HepG2 (cell line): ENCODE results near the gene CDRT4. TPM values are rescaled to one million over a fixed set of nuclear protein-coding genes. Genes with fewer than 3 reads are reported as not detected.

Source experiments
- ATAC-seq: fragments of 200-7000 bp; cut with Tn5 transposase; 3 replicates; pipeline ENCODE4 v1.9.1; 2020; ENCODE audit warnings: mild to moderate bottlenecking, moderate library complexity
- BruUV-seq: library from RNA; stranded (reverse); fragments of 400-500 nt; replicated peaks from 2 replicates; lab custom pipeline; 2021; lab: Mats Ljungman, UMichigan
- CTCF ChIA-PET: fragments of 300-600 bp; formaldehyde crosslinking; extraction: SDS; loops from one replicate; lab custom pipeline; 2021; ENCODE audit warnings: low total read pairs, inconsistent platforms, low intra/inter-chr PET ratio; lab: Yijun Ruan, JAX
- POLR2A ChIA-PET: fragments of 350-600 bp; sonication (Branson Sonifier 250); formaldehyde crosslinking; loops from one replicate; lab custom pipeline; 2020; ENCODE audit warnings: antibody characterized with exemption, inconsistent platforms; lab: Yijun Ruan, JAX
- DNase-seq: peaks from one replicate; pipeline ENCODE4 v3.0.0-alpha.2; 2015; ENCODE audit warnings: low spot score
- FAIRE-seq: peaks from 3 replicates; lab custom pipeline; 2011; peaks lifted over from hg19 to GRCh38; lab: Jason Lieb, UNC
- H2AFZ ChIP-seq: one replicate; pipeline ENCODE4 v1.6.1; 2011; ENCODE audit warnings: low read length, inconsistent platforms
- H3K27ac ChIP-seq: fragments of 300-600 bp; 3 replicates; pipeline ENCODE4 v1.8.0; 2011; ENCODE audit warnings: mixed run types, mild to moderate bottlenecking, mixed read lengths, low read length, inconsistent platforms; ENCODE audit not compliant: insufficient read depth; ENCODE audit errors: extremely low read length
- H3K27me3 ChIP-seq, 2 experiments: fragments of 200-600 bp in 1 of 2; 2 replicates in 1 of 2; 3 replicates in 1 of 2; pipeline versions ENCODE4 v1.6.0 to v1.8.0; 2011; ENCODE audit warnings: low read length in 2 of 2, mild to moderate bottlenecking in 2 of 2, moderate library complexity in 2 of 2, inconsistent platforms in 1 of 2; ENCODE audit not compliant: insufficient read depth in 2 of 2, control insufficient read depth in 1 of 2
- H3K36me3 ChIP-seq, 2 experiments: fragments of 200-600 bp in 1 of 2; replicated peaks in 1 of 2; 2 replicates in 1 of 2; 3 replicates in 1 of 2; pipeline versions ENCODE4 v1.5.1 to v1.8.0; 2011; ENCODE audit warnings: low read length in 2 of 2, inconsistent platforms in 1 of 2; ENCODE audit not compliant: insufficient read depth in 2 of 2, control insufficient read depth in 1 of 2
- H3K4me1 ChIP-seq: 2 replicates; pipeline ENCODE4 v1.5.1; 2012; ENCODE audit warnings: low read length, inconsistent platforms; ENCODE audit not compliant: insufficient read depth
- H3K4me2 ChIP-seq: 2 replicates; pipeline ENCODE4 v1.6.0; 2011; ENCODE audit warnings: low read depth, low read length, inconsistent platforms
- H3K4me3 ChIP-seq, 3 experiments: fragments of 200-600 bp in 1 of 3; sonication (generic), shearing (Covaris generic) in 1 of 3; replicated peaks in 1 of 3; 2 replicates each; pipeline ENCODE4 v1.5.1; 2011 to 2016; ENCODE audit warnings: low read length in 3 of 3, inconsistent platforms in 2 of 3, low read depth in 2 of 3, mild to moderate bottlenecking in 2 of 3, control low read depth in 1 of 3, mixed read lengths in 1 of 3; ENCODE audit not compliant: insufficient read depth in 1 of 3
- H3K79me2 ChIP-seq: one replicate; pipeline ENCODE4 v1.6.1; 2011; ENCODE audit warnings: low read length, inconsistent platforms; ENCODE audit not compliant: insufficient read depth
- H3K9ac ChIP-seq: 2 replicates; pipeline ENCODE4 v1.6.0; 2011; ENCODE audit warnings: mild to moderate bottlenecking, low read depth, low read length, inconsistent platforms; ENCODE audit not compliant: insufficient read depth
- H3K9me3 ChIP-seq: 2 replicates; pipeline ENCODE4 v1.5.1; 2012; ENCODE audit warnings: mild to moderate bottlenecking, low read length
- H4K20me1 ChIP-seq: 2 replicates; pipeline ENCODE4 v1.6.0; 2011; ENCODE audit warnings: inconsistent platforms, mild to moderate bottlenecking, low read length, moderate library complexity; ENCODE audit not compliant: insufficient read depth
- ASH2L ChIP-seq: fragments of 300-600, 200-600 bp; sonication (generic); IDR thresholded peaks from 2 replicates; pipeline ENCODE4 v1.7.0; 2017; ENCODE audit warnings: low read depth, mild to moderate bottlenecking, moderate library complexity, mixed read lengths, low read length; ENCODE audit not compliant: insufficient read length
- GZF1 ChIP-seq: sonication (generic); formaldehyde crosslinking; IDR thresholded peaks from 2 replicates; pipeline ENCODE4 v1.5.1; 2020; ENCODE audit warnings: mild to moderate bottlenecking, missing genetic modification reagents
- HES4 ChIP-seq: sonication (generic); formaldehyde crosslinking; IDR thresholded peaks from 2 replicates; pipeline ENCODE4 v1.9.0; 2021; ENCODE audit warnings: mild to moderate bottlenecking, missing genetic modification reagents, borderline replicate concordance
- HOXD1 ChIP-seq: sonication (generic); formaldehyde crosslinking; IDR thresholded peaks from 2 replicates; pipeline ENCODE4 v1.5.0; 2020; ENCODE audit warnings: missing genetic modification reagents
- IKZF4 ChIP-seq: sonication (generic); formaldehyde crosslinking; IDR thresholded peaks from 2 replicates; pipeline ENCODE4 v1.5.1; 2020; ENCODE audit warnings: borderline replicate concordance, mild to moderate bottlenecking, low read depth, missing genetic modification reagents; ENCODE audit errors: not compliant biosample characterization
- MIER2 ChIP-seq: IDR thresholded peaks from 2 replicates; pipeline ENCODE4 v1.6.1; 2016; ENCODE audit warnings: missing biosample characterization, missing genetic modification reagents
- NCOA2 ChIP-seq: sonication (generic); formaldehyde crosslinking; IDR thresholded peaks from 2 replicates; pipeline ENCODE4 v1.8.0; 2022; ENCODE audit warnings: inconsistent platforms
- NFIC ChIP-seq: IDR thresholded peaks from 2 replicates; pipeline ENCODE4 v1.6.1; 2012; ENCODE audit warnings: mild to moderate bottlenecking, low read length, inconsistent platforms
- SAFB2 ChIP-seq: sonication (generic); formaldehyde crosslinking; IDR thresholded peaks from 2 replicates; pipeline ENCODE4 v1.5.1; 2020; ENCODE audit warnings: missing genetic modification reagents, low read depth, mild to moderate bottlenecking, borderline replicate concordance
- SRY ChIP-seq: sonication (generic); formaldehyde crosslinking; IDR thresholded peaks from 2 replicates; pipeline ENCODE4 v1.8.0; 2022; ENCODE audit warnings: mild to moderate bottlenecking, missing genetic modification reagents
- TARDBP ChIP-seq: sonication (generic); formaldehyde crosslinking; IDR thresholded peaks from 2 replicates; pipeline ENCODE4 v1.8.0; 2022; ENCODE audit warnings: mild to moderate bottlenecking, missing genetic modification reagents
- TBL1XR1 ChIP-seq: fragments of 150-350 bp; IDR thresholded peaks from 2 replicates; pipeline ENCODE4 v1.6.1; 2014; ENCODE audit warnings: borderline replicate concordance, low read length; ENCODE audit not compliant: partially characterized antibody
- THAP11 ChIP-seq: IDR thresholded peaks from 2 replicates; pipeline ENCODE4 v1.6.1; 2016; ENCODE audit warnings: missing biosample characterization, missing genetic modification reagents
- ZNF24 ChIP-seq: fragments of 450-650 bp; IDR thresholded peaks from 2 replicates; pipeline ENCODE4 v1.6.1; 2017; ENCODE audit warnings: antibody characterized with exemption, mild to moderate bottlenecking
- ZNF253 ChIP-seq: sonication (generic); formaldehyde crosslinking; IDR thresholded peaks from 2 replicates; pipeline ENCODE4 v1.8.0; 2022; ENCODE audit warnings: mild to moderate bottlenecking, missing genetic modification reagents, borderline replicate concordance
- ZNF563 ChIP-seq: sonication (generic); formaldehyde crosslinking; IDR thresholded peaks from 2 replicates; pipeline ENCODE4 v1.8.0; 2022; ENCODE audit warnings: mild to moderate bottlenecking, moderate library complexity, missing genetic modification reagents
- ZNF790 ChIP-seq: sonication (generic); formaldehyde crosslinking; IDR thresholded peaks from 2 replicates; pipeline ENCODE4 v1.8.0; 2022; ENCODE audit warnings: missing genetic modification reagents, mild to moderate bottlenecking, borderline replicate concordance
- ZNF816 ChIP-seq: sonication (generic); formaldehyde crosslinking; IDR thresholded peaks from 2 replicates; pipeline ENCODE4 v1.8.0; 2022; ENCODE audit warnings: missing genetic modification reagents, mild to moderate bottlenecking, borderline replicate concordance
- ZUFSP ChIP-seq: sonication (generic); formaldehyde crosslinking; IDR thresholded peaks from 2 replicates; pipeline ENCODE4 v1.9.0; 2021; ENCODE audit warnings: missing genetic modification reagents, mild to moderate bottlenecking, borderline replicate concordance
- WGBS: methylation state at CpG from one replicate; pipeline ENCODE4 v1.1.6; 2017; ENCODE audit warnings: low lambda C conversion rate; 5-methylcytosine and 5-hydroxymethylcytosine counted together
- in situ Hi-C: cut with HindIII; loops from 2 replicates; pipeline ENCODE4 v1.10.0; 2017; ENCODE audit warnings: low pct_unique_long_range_greater_than_20kb; ENCODE audit not compliant: extremely low pct_ligation_motif_present
- intact Hi-C: fragments of 100-400 bp; cut with micrococcal nuclease; formaldehyde crosslinking; loops from one replicate; pipeline ENCODE4 v1.10.0; 2022; ENCODE audit not compliant: unreplicated experiment
- polyA plus RNA-seq, 8 experiments: library from polyadenylated mRNA; depleted of rRNA in 3 of 8; stranded (reverse) in 7 of 8; unstranded in 1 of 8; fragments of >200 nt; fragmentation: Illumina TruSeq in 4 of 8; extraction: Trizol in 4 of 8; gene quantifications; 2 replicates each; pipeline versions ENCODE4 v1.2.1 to v1.2.3, GENCODE V29; 2011 to 2016; ENCODE audit warnings: low read depth in 4 of 8, missing spikeins in 1 of 8, mixed read lengths in 1 of 8; ENCODE audit not compliant: insufficient read depth in 1 of 8
- total RNA-seq, 5 experiments: library from RNA; depleted of rRNA; stranded (reverse); fragments of >200 nt; fragmentation: Illumina TruSeq; extraction: Trizol; gene quantifications; 2 replicates each; pipeline ENCODE4 v1.2.3, GENCODE V29; 2016; ENCODE audit warnings: low read depth in 1 of 5

The CDRT4 gene
- total and polyA plus RNA-seq, 2 of the 13 experiments (the other 11 are each of a cell fraction or from before 2014, with no cell fraction given) = 5.8 to 12.1 TPM

GRCh38 chr17:15456496-15456895 is 10.9 kb downstream of the CDRT4 start:
- Histone ChIP-seq H3K27me3 (no peaks in the 10 kb centered on the region), H3K4me1 (peaks cover 20% of the 10 kb centered on the region), H3K4me2 (no peak overlapping the region), H3K27ac (no peak overlapping the region), H3K36me3 (peaks cover 22 to 38% of the 10 kb centered on the region in 2 experiments)
- WGBS = 100% methylated on average over 5 of the region's 6 CpGs
- BruUV-seq = no TSS peak
- TF ChIP-seq ZNF563 (CRISPR knock-in tag) = no peak
- no peak for TF ChIP-seq ZNF790
- no peak for TF ChIP-seq HES4 (CRISPR knock-in tag)
- no peak for TF ChIP-seq SRY (CRISPR knock-in tag)
- TF ChIP-seq ZNF816 (CRISPR knock-in tag) = no peak
- no peak for TF ChIP-seq ZNF253 (CRISPR knock-in tag)
- TF ChIP-seq TARDBP (CRISPR knock-in tag) = no peak
- no peak for TF ChIP-seq NFIC
- no peak for TF ChIP-seq ASH2L
- TF ChIP-seq TBL1XR1 = no peak
- TF ChIP-seq IKZF4 (CRISPR knock-in tag) = no peak
- no peak for TF ChIP-seq GZF1 (CRISPR knock-in tag)
- no peak for TF ChIP-seq THAP11 (CRISPR knock-in tag)
- TF ChIP-seq ZUFSP = no peak
- TF ChIP-seq HOXD1 = no peak
- no peak for TF ChIP-seq SAFB2 (CRISPR knock-in tag)
- TF ChIP-seq ZNF24 = no peak
- TF ChIP-seq NCOA2 (CRISPR knock-in tag) = no peak
- TF ChIP-seq MIER2 (CRISPR knock-in tag) = no peak
- TF ChIP-seq, all 625 proteins: peak for 0
- ChIA-PET POLR2A (no interaction called here), CTCF (no interaction called here)
- Histone ChIP-seq H3K9ac (no peak overlapping the region), H3K79me2 (no peaks in the 10 kb centered on the region), H3K4me3 (no peak overlapping the region), H3K9me3 (no peaks in the 10 kb centered on the region), H2AFZ (no peak overlapping the region), H4K20me1 (no peaks in the 10 kb centered on the region)
- no peak for ATAC-seq
- intact Hi-C loops = no loop called here
- in situ Hi-C loops = no loop called here
- FAIRE-seq = no peak
- no peak for DNase-seq
